Measurements from ENCODE around the gene SUMO3.

DNA sequence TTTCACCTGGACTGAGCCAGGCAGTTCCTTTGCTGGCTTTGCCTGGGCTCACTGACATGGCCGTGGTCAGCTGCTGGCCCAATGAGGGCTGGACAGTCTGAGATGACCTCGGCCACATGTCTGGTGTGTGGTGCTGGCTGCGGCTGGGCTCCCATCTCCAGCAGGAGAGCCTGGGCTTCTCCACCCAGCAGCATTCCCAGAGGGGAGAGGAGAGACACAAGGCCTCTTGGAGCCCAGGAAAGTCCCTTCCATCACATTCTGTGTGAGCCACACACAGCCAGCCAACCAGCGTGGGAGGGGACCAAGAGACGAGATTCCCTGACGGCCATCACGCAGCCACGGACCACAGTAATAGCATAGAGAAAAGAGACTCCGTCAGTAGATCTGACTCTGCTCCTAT is 21.1 kb upstream of the SUMO3 start:
- no peak for TF ChIP-seq EZH2 (IDR thresholded peaks at IDR 0.05)
- TF ChIP-seq POLR2AphosphoS5 (IDR thresholded peaks at IDR 0.05; ENCODE audit: borderline replicate concordance, low read depth, low read length): no peak

Measured in SK-N-MC (cell line).